ENCODE measurements around the gene GBGT1. TPM values are rescaled to one million over a fixed set of nuclear protein-coding genes. Genes with fewer than 3 reads are reported as not detected.
A peak's percentile ranks its signal among the peaks of the same experiment; 100 is the strongest.

The GBGT1 gene
- total RNA-seq, 4 donors from 2014 or later = 11.3 to 18.0 (median 15.6) TPM

GRCh38 chr9:133133681-133134387 is 29.9 kb downstream of the GBGT1 start:
- ATAC-seq = peak; percentile 92
- Histone ChIP-seq H3K4me1 (peaks cover 8 to 85% (median 34%) of the 10 kb centered on the region in 3 donors), H3K36me3 (peaks cover 0 to 5% of the 10 kb centered on the region in 2 donors), H3K4me3 (peak overlapping the region in 1 of 2 donors; percentile 3), H3K27ac (peak overlapping the region; percentile 80 to 93 (median 85)), H3K9me3 (no peaks in the 10 kb centered on the region), H3K27me3 (no peaks in the 10 kb centered on the region)
- no CpG with 5 or more reads among the region's 21 CpGs for WGBS, 2 donors (ENCODE audit: low coverage in 1 of 2)
- TF ChIP-seq POLR2A (IDR thresholded peaks at IDR 0.05) (peak in 1 of 2 donors; percentile 26), POLR2AphosphoS5 (IDR thresholded peaks at IDR 0.05) (peak; percentile 94), EP300 (IDR thresholded peaks at IDR 0.05) (no peak)
- TF ChIP-seq, protein P1, sequence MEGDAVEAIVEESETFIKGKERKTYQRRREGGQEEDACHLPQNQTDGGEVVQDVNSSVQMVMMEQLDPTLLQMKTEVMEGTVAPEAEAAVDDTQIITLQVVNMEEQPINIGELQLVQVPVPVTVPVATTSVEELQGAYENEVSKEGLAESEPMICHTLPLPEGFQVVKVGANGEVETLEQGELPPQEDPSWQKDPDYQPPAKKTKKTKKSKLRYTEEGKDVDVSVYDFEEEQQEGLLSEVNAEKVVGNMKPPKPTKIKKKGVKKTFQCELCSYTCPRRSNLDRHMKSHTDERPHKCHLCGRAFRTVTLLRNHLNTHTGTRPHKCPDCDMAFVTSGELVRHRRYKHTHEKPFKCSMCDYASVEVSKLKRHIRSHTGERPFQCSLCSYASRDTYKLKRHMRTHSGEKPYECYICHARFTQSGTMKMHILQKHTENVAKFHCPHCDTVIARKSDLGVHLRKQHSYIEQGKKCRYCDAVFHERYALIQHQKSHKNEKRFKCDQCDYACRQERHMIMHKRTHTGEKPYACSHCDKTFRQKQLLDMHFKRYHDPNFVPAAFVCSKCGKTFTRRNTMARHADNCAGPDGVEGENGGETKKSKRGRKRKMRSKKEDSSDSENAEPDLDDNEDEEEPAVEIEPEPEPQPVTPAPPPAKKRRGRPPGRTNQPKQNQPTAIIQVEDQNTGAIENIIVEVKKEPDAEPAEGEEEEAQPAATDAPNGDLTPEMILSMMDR (IDR thresholded peaks at IDR 0.05) = peak in 1 of 4 experiments; percentile 19

DNA sequence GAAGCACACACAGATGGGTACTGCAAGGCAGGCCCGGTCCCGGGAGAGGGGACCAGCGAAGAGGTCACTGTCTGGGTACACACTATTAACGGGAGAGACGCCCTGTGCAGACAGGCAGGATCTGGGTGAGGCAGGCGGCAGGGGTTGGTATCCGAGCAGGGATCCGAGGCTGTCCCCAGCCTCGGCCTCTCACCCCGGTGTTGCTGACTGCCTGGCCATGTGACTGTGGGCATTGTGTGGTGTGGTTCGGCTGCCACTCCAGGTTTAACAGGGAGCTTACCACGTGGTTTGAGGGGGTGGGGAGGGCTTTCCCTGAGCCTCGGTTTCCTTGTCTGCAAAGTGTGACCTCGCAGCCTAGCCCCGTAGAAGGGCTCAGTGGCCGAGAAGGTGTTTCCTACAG is 31.5 kb downstream of the GBGT1 start:
- Histone ChIP-seq H3K27me3 (no peaks in the 10 kb centered on the region), H3K36me3 (peaks cover 0 to 7% of the 10 kb centered on the region in 2 donors), H3K4me3 (no peak overlapping the region), H3K9me3 (no peaks in the 10 kb centered on the region), H3K4me1 (peaks cover 8 to 85% (median 39%) of the 10 kb centered on the region in 3 donors), H3K27ac (peak overlapping the region in 2 of 4 donors; percentile 81 to 89)
- 92% methylated on average over 5 of the region's 16 CpGs; no CpG with 5 or more reads in 1 of the 2 donors for WGBS, 2 donors (ENCODE audit: low coverage in 1 of 2)
- no peak for TF ChIP-seq POLR2AphosphoS5 (IDR thresholded peaks at IDR 0.05)
- no peak for TF ChIP-seq EP300 (IDR thresholded peaks at IDR 0.05)
- TF ChIP-seq, protein P1 (IDR thresholded peaks at IDR 0.05) = no peak
- no peak for TF ChIP-seq POLR2A (IDR thresholded peaks at IDR 0.05)
- ATAC-seq = no peak

- no peak overlapping the region for H3K4me3 ChIP-seq
- H3K9me3 ChIP-seq = no peaks in the 10 kb centered on the region
- no CpG with 5 or more reads among the region's 5 CpGs for WGBS, 2 donors (ENCODE audit: low coverage in 1 of 2)
- H3K27me3 ChIP-seq = no peaks in the 10 kb centered on the region
- no peak for ATAC-seq
- H3K4me1 ChIP-seq = peaks cover 8 to 85% (median 46%) of the 10 kb centered on the region in 3 donors
- H3K36me3 ChIP-seq = peaks cover 0 to 7% of the 10 kb centered on the region in 2 donors
- TF ChIP-seq POLR2A (IDR thresholded peaks at IDR 0.05) (no peak), POLR2AphosphoS5 (IDR thresholded peaks at IDR 0.05) (no peak), EP300 (IDR thresholded peaks at IDR 0.05) (no peak)
- TF ChIP-seq, protein P1 (IDR thresholded peaks at IDR 0.05) = no peak
- peak overlapping the region in 2 of 4 donors; percentile 81 to 89 for H3K27ac ChIP-seq
Observed at GRCh38 chr9:133131506-133131905, 32.2 kb downstream of the GBGT1 start.

- TF ChIP-seq EP300 (IDR thresholded peaks at IDR 0.05) (no peak), POLR2AphosphoS5 (IDR thresholded peaks at IDR 0.05) (no peak), POLR2A (IDR thresholded peaks at IDR 0.05) (no peak)
- TF ChIP-seq, protein P1 (IDR thresholded peaks at IDR 0.05) = no peak
- Histone ChIP-seq H3K36me3 (peaks cover 0 to 7% of the 10 kb centered on the region in 2 donors), H3K4me1 (peaks cover 8 to 85% (median 50%) of the 10 kb centered on the region in 3 donors), H3K9me3 (no peaks in the 10 kb centered on the region), H3K4me3 (no peak overlapping the region), H3K27ac (peak overlapping the region in 1 of 4 donors; percentile 81), H3K27me3 (no peaks in the 10 kb centered on the region)
- ATAC-seq = no peak
- WGBS, 2 donors (ENCODE audit: low coverage in 1 of 2) = 93 to 100% methylated on average over 1 to 2 of the region's 10 CpGs
Observed at GRCh38 chr9:133130685-133131244, 32.9 kb downstream of the GBGT1 start.

Measured in gastroesophageal sphincter (tissue), 4 donors.